GM21619 (cell line): ENCODE results near the gene PIK3R5.
"Not testable (repeated sequence)": the region's sequence is repeated elsewhere in the genome, so short reads cannot be mapped to it uniquely, and the experiment has no call there.

ENCODE experiments used
- ATAC-seq: cut with Tn5 transposase; IDR thresholded peaks from one replicate; pipeline ENCODE4 v1.9.1; 2021; ENCODE audit not compliant: unreplicated experiment

Gene PIK3R5

DNA sequence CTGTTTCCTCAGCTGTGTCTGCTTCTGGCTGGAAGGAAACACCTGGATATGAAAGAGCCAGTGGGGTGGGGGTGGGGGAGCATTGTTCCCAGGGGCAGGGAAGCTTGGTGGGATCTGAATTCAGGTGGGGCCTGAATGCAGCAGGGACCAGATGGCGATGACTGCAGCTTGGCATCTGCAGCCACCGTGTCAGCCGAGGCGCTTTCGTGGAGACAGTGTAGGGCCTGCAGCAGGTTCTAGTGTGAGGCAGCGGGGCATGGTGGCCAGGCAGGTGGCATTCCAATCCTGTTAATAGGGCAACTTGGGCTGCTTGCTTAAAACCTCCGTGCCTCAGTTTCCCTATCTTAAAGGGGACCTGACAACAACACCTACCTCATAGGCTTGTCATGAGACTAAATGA, 99.7 kb downstream of the PIK3R5 start:
- ATAC-seq, result no peak

GRCh38 chr17:8865385-8865784, 100.1 kb downstream of the PIK3R5 start:
- no peak for ATAC-seq

DNA sequence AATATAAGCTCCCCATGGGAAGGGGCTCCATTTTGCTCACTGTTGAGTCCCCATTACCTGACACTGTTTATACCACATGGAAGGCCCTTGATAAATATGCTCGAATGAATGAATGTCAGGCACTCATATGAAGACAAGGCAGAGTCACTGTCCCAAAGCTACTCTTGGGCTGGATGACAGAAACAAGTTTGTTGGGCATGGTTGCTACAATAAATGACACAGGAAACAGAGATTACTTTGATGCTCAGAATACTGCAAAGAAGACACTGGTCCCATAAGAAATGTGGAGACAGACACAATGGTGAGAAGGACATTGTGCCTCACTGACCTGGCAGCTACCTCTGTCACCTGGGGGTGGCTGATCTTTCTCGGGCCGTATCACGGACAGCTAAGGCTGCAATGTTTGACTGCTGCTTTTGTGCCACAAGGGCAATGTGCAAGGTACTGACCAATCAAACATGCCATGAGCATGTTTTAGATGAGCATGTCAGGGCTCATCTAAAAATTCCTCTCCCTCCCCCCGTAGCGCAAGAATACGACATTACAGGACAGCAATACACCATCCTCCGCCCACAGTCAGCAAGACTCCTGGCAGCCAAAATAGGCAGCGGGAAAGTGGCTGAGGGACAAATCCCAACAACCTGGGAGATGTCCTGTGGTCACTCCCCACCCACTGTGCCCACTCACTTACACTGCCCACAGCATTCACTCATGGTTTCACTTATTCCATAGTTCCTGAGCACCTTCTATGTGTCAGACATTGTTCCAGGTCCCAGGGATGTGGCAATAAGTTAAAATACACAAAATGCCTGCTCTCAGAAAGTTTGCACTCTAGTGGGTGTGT, 103.1 kb downstream of the PIK3R5 start:
- no peak for ATAC-seq

DNA sequence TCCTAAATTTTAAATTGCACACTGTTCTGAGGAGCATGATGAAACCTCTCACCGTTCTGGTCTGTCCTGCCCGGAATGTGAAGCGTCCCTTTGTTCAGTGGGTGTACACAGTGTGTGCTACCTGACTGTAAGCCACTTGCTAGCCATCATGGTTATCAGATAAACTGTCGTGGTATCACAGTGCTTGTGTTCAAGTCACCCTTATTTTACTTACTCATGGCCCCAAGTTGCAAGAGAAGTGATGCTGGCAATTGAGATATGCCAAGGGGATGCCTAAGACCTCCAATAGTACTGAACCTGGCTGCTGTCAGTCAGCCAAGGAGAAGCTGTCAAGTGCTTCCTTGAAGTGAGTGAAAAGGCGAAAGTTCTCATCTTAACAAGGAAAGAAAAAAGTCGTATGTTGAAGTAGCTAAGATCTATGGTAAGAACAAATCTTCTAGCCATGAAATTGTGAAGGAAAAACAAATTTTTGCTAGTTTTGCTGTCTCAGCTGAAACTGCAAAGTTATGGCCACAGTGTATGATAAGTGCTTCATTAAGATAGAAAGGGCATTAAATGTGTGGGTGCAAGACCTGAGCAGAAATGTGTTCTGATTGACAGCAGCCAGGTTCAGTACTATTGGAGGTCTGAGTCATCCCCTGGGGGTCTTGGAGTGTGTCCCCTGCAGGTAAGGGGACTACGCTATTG, 103.9 kb downstream of the PIK3R5 start:
- no peak for ATAC-seq

DNA sequence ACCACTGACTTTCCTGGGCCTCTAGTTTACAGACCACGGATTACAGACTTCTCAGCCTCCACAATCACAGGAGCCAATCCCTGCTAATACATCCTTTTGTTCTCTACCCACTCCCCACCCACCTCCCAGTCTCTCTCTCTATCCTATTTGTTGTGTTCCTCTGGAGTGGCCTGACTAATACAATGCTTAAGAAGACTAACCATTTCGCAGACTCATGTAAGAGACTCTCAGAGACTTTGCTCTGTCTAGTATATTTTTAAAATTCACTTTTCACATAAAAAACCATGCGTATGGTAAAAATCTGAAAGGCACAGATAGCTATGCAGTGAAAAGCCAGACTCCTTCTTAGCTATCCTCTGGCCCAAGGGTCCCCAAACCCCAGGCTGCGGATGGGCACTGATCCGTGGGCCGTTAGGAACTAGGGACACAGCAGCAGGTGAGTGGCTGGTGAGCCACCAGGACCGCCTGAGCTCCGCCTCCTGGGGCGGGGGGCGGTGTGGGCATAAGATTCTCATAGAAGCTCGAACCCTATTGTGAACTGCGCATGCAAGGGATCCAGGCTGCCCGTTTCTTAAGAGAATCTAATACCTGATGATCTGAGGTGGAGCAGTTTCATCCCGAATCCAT, 105.6 kb downstream of the PIK3R5 start:
- no peak for ATAC-seq

DNA sequence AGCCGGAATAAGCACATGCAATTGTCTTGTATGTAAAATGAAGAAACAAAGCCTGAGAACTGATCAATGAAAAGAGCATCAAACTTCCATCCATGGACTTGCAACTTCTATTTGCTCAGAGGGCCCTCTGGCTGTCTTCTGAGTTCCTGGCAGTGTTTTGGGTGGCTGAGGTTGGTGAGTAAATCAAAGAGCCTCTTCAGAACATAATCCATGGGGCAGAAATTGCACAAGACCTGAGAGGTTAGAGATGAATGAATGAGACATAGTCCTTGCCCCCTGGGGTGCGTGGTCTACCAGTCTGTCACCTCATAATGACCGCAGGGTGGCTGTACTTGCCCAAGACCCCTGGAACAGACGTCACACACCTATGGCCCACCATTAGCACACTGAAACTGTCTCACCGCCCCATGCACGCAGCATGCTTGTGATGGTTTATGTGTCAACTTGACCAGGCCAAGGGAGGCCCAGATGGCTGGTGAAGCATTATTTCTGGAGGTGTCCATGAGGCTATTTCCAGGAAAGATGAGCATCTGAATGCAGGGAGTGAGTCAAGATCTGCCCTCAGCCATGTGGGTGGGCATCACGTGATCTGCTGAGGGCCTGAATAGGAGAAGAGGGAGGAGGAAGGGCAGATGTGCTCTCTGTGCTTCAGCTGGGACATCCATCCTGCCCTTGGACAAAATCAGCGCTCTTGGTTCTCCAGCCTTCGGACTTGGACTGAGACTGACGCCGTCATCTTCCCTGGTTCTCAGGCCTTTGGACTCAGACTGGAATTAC, 106.3 kb downstream of the PIK3R5 start:
- ATAC-seq, result no peak

DNA sequence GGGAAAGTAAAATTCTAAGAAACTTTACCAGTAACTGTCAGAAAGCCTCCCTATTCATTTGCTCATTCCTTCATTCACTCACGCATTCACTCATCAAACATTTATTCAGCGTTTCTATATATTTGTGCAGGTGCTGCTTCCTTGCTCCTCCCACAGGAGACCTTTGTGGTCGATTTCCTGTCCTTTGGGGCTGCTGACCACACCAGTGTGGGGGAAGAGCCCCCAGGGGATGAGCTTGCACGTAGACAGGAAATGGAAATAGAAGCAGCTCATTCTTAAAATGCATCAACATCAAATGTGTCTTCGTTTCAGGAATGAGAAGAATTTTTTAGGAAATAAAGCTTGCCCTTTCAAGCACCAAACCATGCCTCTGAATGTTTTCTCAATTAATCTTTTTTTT, 107.6 kb downstream of the PIK3R5 start:
- ATAC-seq, result peak; percentile 51

GRCh38 chr17:8856869-8857575, 108.5 kb downstream of the PIK3R5 start:
- ATAC-seq, result no peak

DNA sequence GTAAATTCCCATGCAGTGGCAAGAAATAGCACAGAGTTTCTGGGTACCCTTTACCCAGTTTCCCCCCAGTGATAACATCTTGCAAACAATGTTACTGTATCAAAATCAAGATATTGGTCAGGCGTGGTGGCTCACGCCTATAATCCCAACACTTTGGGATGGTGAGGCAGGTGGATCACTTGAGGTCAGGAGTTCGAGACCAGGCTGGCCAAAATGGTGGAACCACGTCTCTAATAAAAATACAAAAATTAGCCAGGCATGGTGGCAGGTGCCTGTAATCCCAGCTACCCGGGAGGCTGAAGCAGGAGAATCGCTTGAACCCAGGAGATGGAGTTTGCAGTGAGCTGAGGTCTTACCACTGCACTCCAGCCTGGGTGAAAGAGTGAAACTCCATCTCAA, 109.3 kb downstream of the PIK3R5 start:
- ATAC-seq, result not testable (repeated sequence)

DNA sequence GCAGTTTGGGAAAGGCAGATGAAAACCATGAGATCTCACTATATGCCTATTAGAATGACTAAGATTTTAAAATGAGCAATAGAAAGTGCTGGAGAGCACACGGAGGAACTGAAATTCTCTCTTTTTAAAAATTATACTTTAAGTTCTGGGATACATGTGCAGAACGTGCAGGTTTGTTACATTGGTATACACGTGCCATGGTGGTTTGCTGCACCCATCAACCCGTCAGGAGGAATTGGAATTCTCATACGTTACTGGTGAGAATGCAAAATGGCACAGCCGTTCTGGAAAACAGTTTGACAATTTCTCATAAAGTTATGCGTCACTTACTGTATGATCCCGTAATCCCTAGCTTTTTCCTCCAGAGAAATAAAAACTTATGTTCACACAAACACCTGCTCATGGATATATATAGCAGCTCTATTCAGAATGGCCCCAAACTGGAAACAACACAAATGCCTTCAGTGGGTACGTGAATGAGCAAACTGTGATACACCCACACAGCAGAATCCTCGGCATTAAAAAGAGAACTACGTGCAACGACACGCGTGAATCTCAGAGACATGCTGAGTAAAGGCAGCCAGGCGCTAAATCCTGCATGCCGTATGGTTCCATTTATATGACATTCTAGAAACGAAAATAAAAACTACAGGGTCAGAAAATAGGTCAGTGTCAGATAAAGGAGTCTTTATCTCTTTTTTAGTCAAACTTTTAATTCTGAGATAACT, 109.9 kb downstream of the PIK3R5 start:
- peak; percentile 32 for ATAC-seq

DNA sequence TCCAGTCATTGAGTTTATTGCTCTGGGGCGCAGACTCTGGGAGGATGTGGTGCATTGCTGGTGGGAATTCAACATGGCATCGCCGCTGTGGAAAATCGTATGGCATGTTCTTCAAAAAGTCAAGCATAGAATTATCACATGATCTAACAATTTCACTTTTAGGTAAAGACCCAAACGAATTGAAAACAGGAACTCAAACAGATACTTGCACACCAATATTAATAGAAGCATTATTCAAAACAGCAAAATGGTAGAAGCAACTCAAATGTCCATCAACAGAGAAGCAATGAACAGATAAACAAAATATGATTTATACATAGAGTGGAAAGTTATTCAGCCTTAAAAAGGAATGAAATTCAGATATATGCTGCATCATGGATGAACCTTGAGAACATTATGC, 113.9 kb downstream of the PIK3R5 start:
- no peak for ATAC-seq

DNA sequence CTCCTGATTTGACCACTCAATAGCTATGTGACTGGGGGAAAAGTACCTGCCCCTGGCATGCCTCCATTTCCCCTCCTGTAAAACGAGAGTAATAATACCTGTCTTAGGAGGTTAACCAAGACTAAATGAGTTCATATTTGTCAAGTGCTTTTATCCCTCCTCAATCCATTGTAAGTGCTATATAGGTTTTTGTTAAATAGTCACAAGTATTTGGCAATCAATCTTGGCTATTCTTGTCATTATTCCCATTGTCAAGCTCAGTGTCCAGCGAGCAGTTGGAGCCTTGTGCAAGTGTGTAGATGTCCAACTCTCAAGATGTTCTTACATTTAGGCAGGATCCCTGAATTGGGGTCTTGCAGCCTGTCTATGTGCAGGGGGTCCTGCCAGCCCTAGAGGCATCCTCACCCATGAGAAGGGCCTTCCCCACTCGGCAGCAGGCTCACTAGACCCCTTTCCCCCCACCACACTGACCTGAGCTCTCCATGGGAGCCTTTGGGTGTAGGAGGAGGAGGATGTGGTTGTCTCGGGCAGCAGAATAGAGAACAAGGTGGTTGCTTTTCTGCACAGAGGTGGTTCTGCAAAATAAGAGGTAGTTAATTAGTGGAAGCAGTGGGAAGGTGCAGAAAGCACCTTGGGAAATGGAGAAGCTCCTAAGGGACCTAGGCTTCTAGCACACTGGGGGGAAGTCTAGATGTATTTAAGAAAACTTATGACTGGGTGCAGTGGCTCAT, 116.0 kb downstream of the PIK3R5 start:
- no peak for ATAC-seq

- ATAC-seq, result no peak
These were observed 117.6 kb downstream of the PIK3R5 start for GRCh38 chr17:8847891-8848290.

GRCh38 chr17:8846768-8847211, 118.7 kb downstream of the PIK3R5 start:
- ATAC-seq, result no peak

GRCh38 chr17:8844229-8845218, 121.0 kb downstream of the PIK3R5 start:
- ATAC-seq, result no peak

DNA sequence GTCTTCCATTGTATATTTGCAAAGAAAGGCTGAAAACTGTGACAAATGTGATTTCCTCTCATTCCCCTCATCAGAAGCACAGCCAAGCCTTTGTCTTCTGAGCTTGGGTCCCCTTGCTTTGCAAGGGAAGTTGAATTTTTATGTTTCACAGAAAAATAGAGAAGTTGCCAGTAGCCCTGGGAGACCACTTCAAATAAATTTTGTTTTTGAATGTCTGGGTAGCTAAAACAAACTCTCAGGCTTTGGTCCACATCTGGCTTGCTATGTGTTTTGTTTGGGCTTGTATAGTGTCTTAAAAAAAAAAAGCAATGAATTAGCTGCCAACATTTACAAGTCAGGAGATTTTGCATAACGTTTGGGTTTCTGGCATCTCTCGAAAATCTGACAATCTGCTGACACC, 122.2 kb downstream of the PIK3R5 start:
- no peak for ATAC-seq

- ATAC-seq, result no peak
These were observed 123.7 kb downstream of the PIK3R5 start for GRCh38 chr17:8841844-8842243.

DNA sequence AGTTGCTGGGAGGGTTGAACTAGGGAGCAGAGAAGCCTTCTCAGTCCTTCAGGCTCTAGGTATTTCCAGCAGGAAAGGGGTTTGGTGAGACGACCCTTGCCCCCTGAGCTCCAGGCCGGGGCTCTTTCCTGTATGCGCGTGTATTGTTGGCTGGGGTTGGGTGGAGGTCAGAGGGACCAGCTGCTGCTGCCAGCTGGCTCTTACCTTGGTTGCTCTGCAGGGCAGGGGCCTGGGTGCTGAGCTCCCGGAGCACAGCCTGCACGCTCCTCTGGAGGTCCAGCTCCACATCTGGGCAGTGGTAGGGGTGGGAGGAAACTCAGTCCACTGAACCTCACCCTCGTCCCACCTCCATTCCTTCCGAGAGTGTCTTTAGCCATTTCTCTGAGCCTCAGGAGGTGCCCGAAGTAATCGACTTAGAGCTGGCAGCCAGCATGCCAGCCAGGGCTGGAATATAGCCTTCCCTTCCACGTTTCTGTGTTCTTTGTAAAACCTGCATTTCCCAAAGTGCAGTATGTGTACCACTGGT, 126.0 kb downstream of the PIK3R5 start:
- ATAC-seq, result no peak
